Measurements from ENCODE around the gene IGFBP3. TPM values are rescaled to one million over a fixed set of nuclear protein-coding genes. Genes with fewer than 3 reads are reported as not detected.

IGFBP3 gene
- total and polyA plus RNA-seq, 2 donors from 2014 or later, result 50.5 to 193 TPM

DNA sequence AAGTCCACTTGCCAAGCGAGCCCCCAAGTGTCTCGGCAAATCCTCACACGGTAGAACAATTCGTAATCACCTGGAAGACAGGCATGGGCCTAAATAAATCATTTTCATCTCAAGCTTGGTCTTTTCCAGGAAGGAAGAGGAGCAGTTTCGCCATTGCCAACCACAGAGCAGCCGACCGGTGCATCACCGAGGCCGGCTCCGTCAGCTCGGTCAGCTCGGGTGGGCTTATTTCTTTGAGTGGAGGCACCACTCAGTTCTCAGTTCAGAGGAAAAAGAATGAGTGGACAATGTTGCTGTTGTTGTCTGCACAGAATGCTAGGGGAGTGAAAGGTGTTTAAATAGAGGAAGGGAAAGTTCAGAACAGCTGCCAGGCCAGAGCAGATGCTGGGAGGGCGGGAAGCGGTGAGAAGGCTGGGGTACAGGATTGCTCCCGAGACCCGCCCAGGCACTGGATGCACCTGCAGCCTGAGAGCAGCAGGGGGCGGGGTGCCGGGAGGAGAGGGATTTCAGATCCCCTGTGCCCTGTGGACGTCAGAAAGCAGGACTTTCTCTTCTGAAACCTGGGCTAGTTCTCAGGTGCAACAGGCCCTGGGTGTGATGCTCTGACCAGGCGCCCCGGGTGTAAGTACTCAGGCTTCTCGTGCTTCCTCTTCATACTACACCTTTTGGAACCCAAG, 17.7 kb upstream of the IGFBP3 start:
- TF ChIP-seq, protein P1, sequence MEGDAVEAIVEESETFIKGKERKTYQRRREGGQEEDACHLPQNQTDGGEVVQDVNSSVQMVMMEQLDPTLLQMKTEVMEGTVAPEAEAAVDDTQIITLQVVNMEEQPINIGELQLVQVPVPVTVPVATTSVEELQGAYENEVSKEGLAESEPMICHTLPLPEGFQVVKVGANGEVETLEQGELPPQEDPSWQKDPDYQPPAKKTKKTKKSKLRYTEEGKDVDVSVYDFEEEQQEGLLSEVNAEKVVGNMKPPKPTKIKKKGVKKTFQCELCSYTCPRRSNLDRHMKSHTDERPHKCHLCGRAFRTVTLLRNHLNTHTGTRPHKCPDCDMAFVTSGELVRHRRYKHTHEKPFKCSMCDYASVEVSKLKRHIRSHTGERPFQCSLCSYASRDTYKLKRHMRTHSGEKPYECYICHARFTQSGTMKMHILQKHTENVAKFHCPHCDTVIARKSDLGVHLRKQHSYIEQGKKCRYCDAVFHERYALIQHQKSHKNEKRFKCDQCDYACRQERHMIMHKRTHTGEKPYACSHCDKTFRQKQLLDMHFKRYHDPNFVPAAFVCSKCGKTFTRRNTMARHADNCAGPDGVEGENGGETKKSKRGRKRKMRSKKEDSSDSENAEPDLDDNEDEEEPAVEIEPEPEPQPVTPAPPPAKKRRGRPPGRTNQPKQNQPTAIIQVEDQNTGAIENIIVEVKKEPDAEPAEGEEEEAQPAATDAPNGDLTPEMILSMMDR (IDR thresholded peaks at IDR 0.05; ENCODE audit: borderline replicate concordance, extremely low read depth, insufficient read depth), result no peak
- no peak overlapping the region for H3K9ac ChIP-seq (ENCODE audit: low read length in 3 of 3)
- H3K36me3 ChIP-seq (ENCODE audit: control insufficient read depth in 2 of 3, insufficient read depth in 3 of 3, low read length in 3 of 3), result no peaks in the 10 kb centered on the region
- FAIRE-seq (no peak), DNase-seq (no peak)
- no peak overlapping the region for H3K27ac ChIP-seq (ENCODE audit: low read depth in 2 of 2, low read length in 2 of 2)
- no peaks in the 10 kb centered on the region for H3K27me3 ChIP-seq (ENCODE audit: control insufficient read depth, insufficient read depth, low read length)
- H3K4me3 ChIP-seq (ENCODE audit: low read length in 3 of 3), result no peak overlapping the region
- intact Hi-C loops (cut with DNase I), result no loop called here
- no peaks in the 10 kb centered on the region for H3K4me1 ChIP-seq (ENCODE audit: control insufficient read depth in 2 of 3, insufficient read depth in 2 of 3, low read depth in 1 of 3, low read length in 3 of 3)
- H3K9me3 ChIP-seq (ENCODE audit: control insufficient read depth in 2 of 3, insufficient read depth in 1 of 3, low read length in 3 of 3), result no peaks in the 10 kb centered on the region

DNA sequence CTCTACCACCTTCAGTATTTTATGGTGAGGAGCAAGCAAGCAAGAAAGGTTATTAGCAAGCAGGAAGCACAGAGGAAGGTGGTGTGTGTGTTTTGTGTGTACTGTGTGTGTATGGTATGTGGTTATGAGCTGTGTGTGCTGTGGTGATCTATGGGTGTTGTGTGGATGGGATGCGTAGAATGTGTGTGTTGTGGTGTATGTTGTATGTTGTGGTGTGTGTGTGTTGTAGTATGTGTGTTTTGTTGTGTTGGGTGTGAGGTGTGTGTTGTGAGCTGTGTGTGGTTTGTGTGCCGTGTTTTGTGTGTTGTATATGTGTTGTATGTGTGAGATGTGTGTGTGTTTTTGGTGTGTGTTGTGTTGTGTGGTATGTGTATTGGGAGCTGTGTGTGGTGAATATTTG, 16.8 kb upstream of the IGFBP3 start:
- no peaks in the 10 kb centered on the region for H3K9me3 ChIP-seq (ENCODE audit: control insufficient read depth in 2 of 3, insufficient read depth in 1 of 3, low read length in 3 of 3)
- no peak overlapping the region for H3K27ac ChIP-seq (ENCODE audit: low read depth in 2 of 2, low read length in 2 of 2)
- TF ChIP-seq, protein P1 (IDR thresholded peaks at IDR 0.05; ENCODE audit: borderline replicate concordance, extremely low read depth, insufficient read depth), result no peak
- H3K4me1 ChIP-seq (ENCODE audit: control insufficient read depth in 2 of 3, insufficient read depth in 2 of 3, low read depth in 1 of 3, low read length in 3 of 3), result no peaks in the 10 kb centered on the region
- H3K9ac ChIP-seq (ENCODE audit: low read length in 3 of 3), result no peak overlapping the region
- DNase-seq (no peak), FAIRE-seq (no peak)
- H3K36me3 ChIP-seq (ENCODE audit: control insufficient read depth in 2 of 3, insufficient read depth in 3 of 3, low read length in 3 of 3), result no peaks in the 10 kb centered on the region
- intact Hi-C loops (cut with DNase I), result no loop called here
- H3K27me3 ChIP-seq (ENCODE audit: control insufficient read depth, insufficient read depth, low read length), result no peaks in the 10 kb centered on the region
- H3K4me3 ChIP-seq (ENCODE audit: low read length in 3 of 3), result no peak overlapping the region

DNA sequence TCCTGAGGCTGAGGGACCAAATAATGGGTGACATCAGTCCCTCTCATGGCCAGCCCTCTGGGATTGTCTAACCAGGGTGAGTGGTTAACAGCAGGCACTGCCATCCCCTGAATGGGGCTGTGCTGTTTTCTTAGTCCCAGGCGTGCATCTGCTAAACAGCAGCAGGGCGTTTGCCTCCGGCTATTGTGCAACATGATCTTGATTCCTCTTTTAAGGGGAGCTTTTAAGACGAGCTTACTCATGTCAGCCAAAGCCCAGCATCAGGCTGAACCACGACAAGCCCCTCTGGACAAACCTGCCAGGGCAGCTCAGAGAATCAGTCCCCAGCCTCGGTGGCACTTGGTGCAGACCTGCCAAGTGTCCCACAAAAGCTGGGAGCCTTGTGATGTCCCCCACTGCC, 16.2 kb upstream of the IGFBP3 start:
- H3K4me1 ChIP-seq (ENCODE audit: control insufficient read depth in 2 of 3, insufficient read depth in 2 of 3, low read depth in 1 of 3, low read length in 3 of 3), result no peaks in the 10 kb centered on the region
- FAIRE-seq (no peak), DNase-seq (no peak)
- no peaks in the 10 kb centered on the region for H3K27me3 ChIP-seq (ENCODE audit: control insufficient read depth, insufficient read depth, low read length)
- no peaks in the 10 kb centered on the region for H3K9me3 ChIP-seq (ENCODE audit: control insufficient read depth in 2 of 3, insufficient read depth in 1 of 3, low read length in 3 of 3)
- H3K36me3 ChIP-seq (ENCODE audit: control insufficient read depth in 2 of 3, insufficient read depth in 3 of 3, low read length in 3 of 3), result no peaks in the 10 kb centered on the region
- TF ChIP-seq, protein P1 (IDR thresholded peaks at IDR 0.05; ENCODE audit: borderline replicate concordance, extremely low read depth, insufficient read depth), result no peak
- H3K4me3 ChIP-seq (ENCODE audit: low read length in 3 of 3), result no peak overlapping the region
- intact Hi-C loops (cut with DNase I), result no loop called here
- H3K9ac ChIP-seq (ENCODE audit: low read length in 3 of 3), result no peak overlapping the region
- no peak overlapping the region for H3K27ac ChIP-seq (ENCODE audit: low read depth in 2 of 2, low read length in 2 of 2)

DNA sequence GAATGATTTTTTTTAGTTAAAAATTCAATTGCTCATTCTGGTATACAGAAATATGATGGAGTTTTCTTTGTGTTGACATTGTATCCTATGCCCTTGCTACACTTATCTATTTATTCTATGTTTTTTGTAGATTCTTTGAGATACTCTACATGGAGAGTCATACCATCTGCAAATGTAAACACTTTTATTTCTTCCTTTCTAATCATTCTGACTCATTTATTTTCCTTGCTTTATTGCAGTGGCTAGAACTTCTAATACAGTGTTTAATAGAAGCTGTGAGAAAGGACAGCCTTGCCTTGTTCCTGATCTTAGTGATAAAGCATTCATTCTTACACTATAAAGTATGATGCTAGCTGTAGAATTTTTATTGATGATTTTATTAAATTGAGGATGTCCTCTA, 9.9 kb upstream of the IGFBP3 start:
- intact Hi-C loops (cut with DNase I), result no loop called here
- no peak overlapping the region for H3K4me3 ChIP-seq (ENCODE audit: low read length in 3 of 3)
- FAIRE-seq (no peak), DNase-seq (no peak)
- H3K9ac ChIP-seq (ENCODE audit: low read length in 3 of 3), result no peak overlapping the region
- TF ChIP-seq, protein P1 (IDR thresholded peaks at IDR 0.05; ENCODE audit: borderline replicate concordance, extremely low read depth, insufficient read depth), result no peak
- H3K27ac ChIP-seq (ENCODE audit: low read depth in 2 of 2, low read length in 2 of 2), result no peak overlapping the region
- no peaks in the 10 kb centered on the region for H3K9me3 ChIP-seq (ENCODE audit: control insufficient read depth in 2 of 3, insufficient read depth in 1 of 3, low read length in 3 of 3)
- no peaks in the 10 kb centered on the region for H3K36me3 ChIP-seq (ENCODE audit: control insufficient read depth in 2 of 3, insufficient read depth in 3 of 3, low read length in 3 of 3)
- H3K27me3 ChIP-seq (ENCODE audit: control insufficient read depth, insufficient read depth, low read length), result no peaks in the 10 kb centered on the region
- no peaks in the 10 kb centered on the region for H3K4me1 ChIP-seq (ENCODE audit: control insufficient read depth in 2 of 3, insufficient read depth in 2 of 3, low read depth in 1 of 3, low read length in 3 of 3)
